ENCODE measurements around the gene TBC1D9. TPM values are rescaled to one million over a fixed set of nuclear protein-coding genes. Genes with fewer than 3 reads are reported as not detected.

The TBC1D9 gene
- total and polyA plus RNA-seq, 11 donors, result 4.6 to 26.5 (median 13.3) TPM

DNA sequence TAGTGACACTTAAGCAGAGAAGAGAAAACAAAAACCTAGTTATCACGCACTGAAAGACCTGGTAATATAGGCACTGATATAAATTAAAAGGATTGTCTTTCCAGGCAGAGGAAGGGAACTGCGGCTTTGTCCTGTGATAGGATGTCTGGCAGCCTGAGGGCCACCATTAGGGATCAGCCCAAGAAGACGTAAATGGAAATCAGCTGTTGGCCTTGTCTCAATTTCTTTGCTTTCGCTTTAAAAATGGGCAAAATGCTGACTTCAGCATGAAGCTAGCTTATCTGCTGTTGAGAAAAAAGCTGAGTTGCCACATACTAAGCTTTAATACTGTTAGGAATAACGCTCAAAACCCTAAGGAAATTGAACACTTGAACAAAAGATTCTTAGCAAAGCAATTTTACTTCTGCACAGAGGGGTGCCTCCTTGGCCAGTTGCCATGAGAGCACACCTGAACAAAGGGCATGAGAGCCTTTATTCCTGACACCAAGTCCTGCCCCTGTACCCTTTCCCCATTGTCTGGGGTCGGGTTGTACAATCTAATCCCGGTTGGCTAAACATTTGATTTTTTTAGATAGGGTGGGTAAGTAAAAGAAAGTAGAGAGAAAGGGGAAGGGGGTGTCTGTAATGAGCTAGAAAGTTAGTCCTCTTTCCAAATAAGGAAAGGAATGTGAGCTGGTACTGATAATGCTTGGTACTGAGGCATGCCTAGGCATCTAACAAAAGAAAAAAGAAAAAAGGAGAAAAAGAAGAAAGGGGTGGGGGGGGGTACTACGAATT, 102.3 kb downstream of the TBC1D9 start:
- 56 to 67% (median 57%) methylated on average over 8 of the region's 8 CpGs for WGBS, 4 donors
- ATAC-seq (peak in 2 of 4 donors; percentile 43 to 64), DNase-seq (no peak)
- intact Hi-C loops (cut with DNase I), result no loop called here
- Histone ChIP-seq H3K9me3 (no peaks in the 10 kb centered on the region), H3K4me3 (peak overlapping the region in 4 of 12 donors; percentile 7 to 32 (median 12)), H3K27me3 (no peaks in the 10 kb centered on the region), H3K36me3 (peaks cover 0 to 93% (median 75%) of the 10 kb centered on the region in 9 donors), H3K4me1 (peaks cover 0 to 9% (median 2%) of the 10 kb centered on the region in 12 donors), H3K27ac (no peak overlapping the region)
- TF ChIP-seq POLR2A (IDR thresholded peaks at IDR 0.05), result no peak

GRCh38 chr4:140652601-140653000, 103.6 kb downstream of the TBC1D9 start:
- no peaks in the 10 kb centered on the region for H3K9me3 ChIP-seq
- H3K27me3 ChIP-seq, result no peaks in the 10 kb centered on the region
- WGBS, 4 donors, result 92 to 98% (median 97%) methylated on average over 2 of the region's 2 CpGs
- no peak overlapping the region for H3K27ac ChIP-seq
- TF ChIP-seq CTCF (IDR thresholded peaks at IDR 0.05), result no peak
- no peak for TF ChIP-seq POLR2A (IDR thresholded peaks at IDR 0.05)
- ATAC-seq, result no peak
- intact Hi-C loops (cut with DNase I), result no loop called here
- H3K4me1 ChIP-seq, result peaks cover 0 to 12% (median 5%) of the 10 kb centered on the region in 12 donors
- DNase-seq, result no peak
- no peak overlapping the region for H3K4me3 ChIP-seq
- peaks cover 0 to 89% (median 73%) of the 10 kb centered on the region in 9 donors for H3K36me3 ChIP-seq

GRCh38 chr4:140648716-140649308, 107.4 kb downstream of the TBC1D9 start:
- Histone ChIP-seq H3K36me3 (peaks cover 0 to 89% (median 64%) of the 10 kb centered on the region in 9 donors), H3K9me3 (no peaks in the 10 kb centered on the region), H3K4me3 (no peak overlapping the region), H3K27ac (no peak overlapping the region), H3K27me3 (no peaks in the 10 kb centered on the region), H3K4me1 (peaks cover 0 to 24% (median 5%) of the 10 kb centered on the region in 12 donors)
- 93 to 96% (median 96%) methylated on average over 2 of the region's 2 CpGs for WGBS, 4 donors
- no peak for DNase-seq
- TF ChIP-seq CTCF (IDR thresholded peaks at IDR 0.05) (no peak), POLR2A (IDR thresholded peaks at IDR 0.05) (no peak)
- ATAC-seq, result no peak
- intact Hi-C loops (cut with DNase I), result loop anchor here in 7 of 10 donors (5.0 to 10.0 kb wide), 4 partner anchors 106 to 206 kb away; partner anchors contain the start of gene TBC1D9 (in 4 of the 7)

DNA sequence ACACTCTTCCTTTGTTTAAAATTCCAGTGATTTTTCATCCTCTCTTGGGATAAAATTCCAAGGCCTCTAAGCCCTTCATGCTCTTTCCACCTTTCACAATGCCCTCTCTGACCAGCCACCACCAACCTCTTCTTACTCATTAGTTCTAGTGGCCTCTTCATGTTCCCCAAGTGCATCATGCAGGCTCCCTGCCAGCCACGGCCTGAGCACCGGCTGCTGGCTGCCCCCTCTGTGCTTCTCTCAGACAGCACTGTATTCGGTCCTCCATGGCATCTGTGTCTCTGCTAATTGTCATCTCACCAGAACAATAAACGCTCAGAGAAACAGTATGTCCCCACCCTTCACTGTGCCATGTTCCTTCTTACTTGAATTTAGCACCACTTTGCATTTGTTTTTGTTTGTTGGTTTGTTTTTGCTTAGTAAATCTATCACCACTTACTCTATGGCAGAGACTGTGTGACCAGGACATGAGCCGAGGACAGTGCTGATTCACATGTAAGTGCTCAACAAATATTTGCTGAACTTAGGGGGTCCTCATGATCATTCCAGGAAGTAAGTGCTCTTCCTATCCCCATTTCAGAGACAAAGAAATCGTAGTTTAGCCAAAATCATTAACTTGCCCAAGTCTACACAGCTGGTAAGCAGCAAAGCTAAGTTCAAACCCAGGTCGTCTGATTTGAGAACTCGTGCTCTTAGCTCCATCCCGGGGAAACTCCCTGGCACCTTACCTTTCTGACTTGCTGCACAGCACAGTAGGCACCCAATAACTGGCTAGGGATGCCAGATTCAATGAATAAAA, 110.4 kb downstream of the TBC1D9 start:
- Histone ChIP-seq H3K4me1 (peaks cover 0 to 30% (median 5%) of the 10 kb centered on the region in 12 donors), H3K4me3 (no peak overlapping the region), H3K27ac (peak overlapping the region in 4 of 12 donors; percentile 7 to 29 (median 21)), H3K9me3 (no peaks in the 10 kb centered on the region), H3K27me3 (no peaks in the 10 kb centered on the region), H3K36me3 (peaks cover 0 to 68% (median 37%) of the 10 kb centered on the region in 9 donors)
- TF ChIP-seq CTCF (IDR thresholded peaks at IDR 0.05), result no peak
- TF ChIP-seq POLR2A (IDR thresholded peaks at IDR 0.05), result no peak
- peak; percentile 69 to 80 (median 71) for ATAC-seq
- WGBS, 4 donors, result 53 to 57% (median 55%) methylated on average over 9 of the region's 9 CpGs
- intact Hi-C loops (cut with DNase I), result loop anchor here in 7 of 10 donors (5.0 to 10.0 kb wide), 4 partner anchors 109 to 209 kb away; partner anchors contain the start of gene TBC1D9 (in 4 of the 7)
- peak; percentile 38 to 73 (median 65) for DNase-seq
